PC-9 (cell line): ENCODE measurements around the gene COL16A1. TPM values are rescaled to one million over a fixed set of nuclear protein-coding genes. Genes with fewer than 3 reads are reported as not detected.

Source experiments
- BruUV-seq: library from RNA; stranded (reverse); fragments of 400-500 nt; replicated peaks from 2 replicates; lab custom pipeline; 2021; lab: Mats Ljungman, UMichigan
- CTCF ChIA-PET: fragments of 300-600 bp; sonication (Branson Sonifier 250); formaldehyde crosslinking; loops from one replicate; lab custom pipeline; 2022; ENCODE audit warnings: antibody characterized with exemption; lab: Charles Lee
- POLR2A ChIA-PET: fragments of 300-600 bp; sonication (Branson Sonifier 250); formaldehyde crosslinking; loops from one replicate; lab custom pipeline; 2022; ENCODE audit warnings: antibody characterized with exemption; ENCODE audit not compliant: unreplicated experiment; lab: Charles Lee
- DNase-seq, 2 experiments: peaks; one replicate each; pipeline versions ENCODE4 v3.0.0 to v3.0.0-alpha.2; 2015 to 2022; ENCODE audit warnings: mixed read lengths in 1 of 2
- H2AFZ ChIP-seq: fragments of 200-600 bp; sonication (generic); 2 replicates; pipeline ENCODE4 v1.8.1; 2017; ENCODE audit warnings: antibody characterized with exemption
- H3F3A ChIP-seq: fragments of 200-600 bp; sonication (generic); 2 replicates; pipeline ENCODE4 v1.8.1; 2017; ENCODE audit warnings: antibody characterized with exemption, mild to moderate bottlenecking, low read depth; ENCODE audit not compliant: insufficient read depth
- H3K27ac ChIP-seq: fragments of 200-600 bp; sonication (generic); 2 replicates; pipeline ENCODE4 v1.6.1; 2016; ENCODE audit warnings: mixed run types
- H3K27me3 ChIP-seq: fragments of 200-600 bp; sonication (generic); 2 replicates; pipeline ENCODE4 v1.6.1; 2016; ENCODE audit warnings: low read depth, mixed run types; ENCODE audit not compliant: insufficient read depth
- H3K36me3 ChIP-seq: fragments of 200-600 bp; sonication (generic); 2 replicates; pipeline ENCODE4 v1.6.1; 2016; ENCODE audit warnings: low read depth, mixed run types
- H3K4me1 ChIP-seq: fragments of 200-600 bp; sonication (generic); replicated peaks from 2 replicates; pipeline ENCODE4 v1.6.1; 2016; ENCODE audit warnings: mixed run types; ENCODE audit not compliant: insufficient read depth
- H3K4me2 ChIP-seq: fragments of 200-600 bp; sonication (generic); 2 replicates; pipeline ENCODE4 v1.6.1; 2017; ENCODE audit warnings: mixed run types
- H3K4me3 ChIP-seq: fragments of 200-600 bp; sonication (generic); 2 replicates; pipeline ENCODE4 v1.6.1; 2016; ENCODE audit warnings: mixed run types
- H3K79me2 ChIP-seq: fragments of 200-600 bp; sonication (generic); 2 replicates; pipeline ENCODE4 v1.6.1; 2017; ENCODE audit warnings: low read depth, mixed run types
- H3K9me2 ChIP-seq: fragments of 200-600 bp; sonication (generic); 2 replicates; pipeline ENCODE4 v1.8.1; 2017; ENCODE audit warnings: mild to moderate bottlenecking; ENCODE audit not compliant: insufficient read depth
- H3K9me3 ChIP-seq: fragments of 200-600 bp; sonication (generic); 2 replicates; pipeline ENCODE4 v1.8.1; 2016; ENCODE audit warnings: low read depth; ENCODE audit not compliant: insufficient read depth
- H4K20me1 ChIP-seq: fragments of 200-600 bp; sonication (generic); 2 replicates; pipeline ENCODE4 v1.8.1; 2017; ENCODE audit not compliant: insufficient read depth
- EZH2 ChIP-seq: fragments of 200-600 bp; sonication (generic); IDR thresholded peaks from 2 replicates; pipeline ENCODE4 v1.8.0; 2017; ENCODE audit warnings: antibody characterized with exemption, low read depth
- intact Hi-C: fragments of 100-400 bp; cut with micrococcal nuclease; formaldehyde crosslinking; loops from one replicate; pipeline ENCODE4 v1.10.0; 2022; ENCODE audit not compliant: unreplicated experiment
- total RNA-seq: library from RNA; stranded (reverse); gene quantifications from 2 replicates; pipeline ENCODE4 v1.2.3, GENCODE V29; 2021
- TF ChIP-seq, protein P1 (sequence below): fragments of 200-600 bp; sonication (generic); conservative IDR thresholded peaks from 2 replicates; pipeline ENCODE4 v1.6.1; 2017; ENCODE audit warnings: mixed run types, antibody characterized with exemption, mild to moderate bottlenecking, moderate library complexity

COL16A1 gene
- total RNA-seq, 1 experiment from 2014 or later: 4.8 TPM

- Histone ChIP-seq H3K4me2 (no peak overlapping the region), H2AFZ (no peak overlapping the region), H3K4me3 (no peak overlapping the region), H3K79me2 (no peaks in the 10 kb centered on the region), H3K9me2 (no peaks in the 10 kb centered on the region), H3F3A (peaks cover 19% of the 10 kb centered on the region), H3K27me3 (no peaks in the 10 kb centered on the region), H4K20me1 (no peaks in the 10 kb centered on the region; the same call in 1 of the 2 replicates), H3K27ac (no peak overlapping the region), H3K36me3 (no peaks in the 10 kb centered on the region), H3K9me3 (no peaks in the 10 kb centered on the region), H3K4me1 (peaks cover 19% of the 10 kb centered on the region)
- BruUV-seq: no TSS peak
- TF ChIP-seq, protein P1, sequence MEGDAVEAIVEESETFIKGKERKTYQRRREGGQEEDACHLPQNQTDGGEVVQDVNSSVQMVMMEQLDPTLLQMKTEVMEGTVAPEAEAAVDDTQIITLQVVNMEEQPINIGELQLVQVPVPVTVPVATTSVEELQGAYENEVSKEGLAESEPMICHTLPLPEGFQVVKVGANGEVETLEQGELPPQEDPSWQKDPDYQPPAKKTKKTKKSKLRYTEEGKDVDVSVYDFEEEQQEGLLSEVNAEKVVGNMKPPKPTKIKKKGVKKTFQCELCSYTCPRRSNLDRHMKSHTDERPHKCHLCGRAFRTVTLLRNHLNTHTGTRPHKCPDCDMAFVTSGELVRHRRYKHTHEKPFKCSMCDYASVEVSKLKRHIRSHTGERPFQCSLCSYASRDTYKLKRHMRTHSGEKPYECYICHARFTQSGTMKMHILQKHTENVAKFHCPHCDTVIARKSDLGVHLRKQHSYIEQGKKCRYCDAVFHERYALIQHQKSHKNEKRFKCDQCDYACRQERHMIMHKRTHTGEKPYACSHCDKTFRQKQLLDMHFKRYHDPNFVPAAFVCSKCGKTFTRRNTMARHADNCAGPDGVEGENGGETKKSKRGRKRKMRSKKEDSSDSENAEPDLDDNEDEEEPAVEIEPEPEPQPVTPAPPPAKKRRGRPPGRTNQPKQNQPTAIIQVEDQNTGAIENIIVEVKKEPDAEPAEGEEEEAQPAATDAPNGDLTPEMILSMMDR: no peak
- no peak for TF ChIP-seq EZH2
- intact Hi-C loops: no loop called here
- ChIA-PET POLR2A (no interaction called here), CTCF (no interaction called here)
- no peak for DNase-seq
Measured at GRCh38 chr1:31751822-31752241, 48.0 kb upstream of the COL16A1 start.

DNA sequence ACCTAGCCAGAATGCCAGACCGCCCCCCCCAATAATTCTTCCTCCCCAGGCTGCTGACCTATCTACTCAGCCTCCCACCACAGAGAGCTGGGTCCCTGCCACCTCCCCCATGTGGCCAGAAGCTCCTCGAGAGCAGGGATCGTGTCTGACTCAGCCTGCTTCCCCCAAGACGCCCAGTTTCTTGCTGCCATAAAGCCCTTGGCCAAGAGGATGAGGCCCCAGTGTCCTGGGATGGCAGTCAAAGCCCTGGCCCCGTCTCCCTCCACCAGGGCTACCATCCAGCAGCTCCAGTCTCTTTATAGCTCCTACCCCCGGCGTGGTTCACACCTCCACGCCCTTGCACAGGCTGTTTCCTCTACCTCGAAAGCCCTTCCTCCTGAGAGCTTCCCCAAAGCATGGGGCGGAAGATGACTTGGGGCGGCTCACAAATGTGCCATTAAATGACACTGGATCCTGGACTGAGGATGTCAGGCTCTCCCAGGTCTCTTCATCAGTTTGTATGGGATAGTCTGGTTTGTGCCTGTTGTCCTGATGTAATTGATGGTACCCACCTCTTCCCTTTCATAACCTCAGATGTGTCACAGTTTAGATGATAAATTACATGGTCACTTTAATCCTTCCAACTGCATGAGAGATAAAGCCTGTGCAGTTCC, 47.2 kb upstream of the COL16A1 start:
- Histone ChIP-seq H3K4me2 (no peak overlapping the region), H3K9me3 (no peaks in the 10 kb centered on the region), H3K27me3 (no peaks in the 10 kb centered on the region), H3K27ac (no peak overlapping the region), H3K4me1 (peaks cover 18% of the 10 kb centered on the region), H3K9me2 (no peaks in the 10 kb centered on the region), H4K20me1 (no peaks in the 10 kb centered on the region; the same call in 1 of the 2 replicates), H3K79me2 (no peaks in the 10 kb centered on the region), H3F3A (peaks cover 20% of the 10 kb centered on the region), H2AFZ (no peak overlapping the region), H3K4me3 (no peak overlapping the region), H3K36me3 (no peaks in the 10 kb centered on the region)
- intact Hi-C loops: no loop called here
- DNase-seq: no peak
- TF ChIP-seq, protein P1: no peak
- no peak for TF ChIP-seq EZH2
- ChIA-PET POLR2A (no interaction called here), CTCF (no interaction called here)
- BruUV-seq: no TSS peak

- no peak for TF ChIP-seq EZH2
- TF ChIP-seq, protein P1: no peak
- Histone ChIP-seq H3K9me2 (no peaks in the 10 kb centered on the region), H3K27ac (no peak overlapping the region), H3K9me3 (no peaks in the 10 kb centered on the region), H3K4me2 (no peak overlapping the region), H4K20me1 (no peaks in the 10 kb centered on the region; the same call in 1 of the 2 replicates), H2AFZ (no peak overlapping the region), H3K36me3 (no peaks in the 10 kb centered on the region), H3K27me3 (no peaks in the 10 kb centered on the region), H3K4me1 (peaks cover 8% of the 10 kb centered on the region), H3K79me2 (no peaks in the 10 kb centered on the region), H3F3A (peaks cover 18% of the 10 kb centered on the region), H3K4me3 (no peak overlapping the region)
- ChIA-PET CTCF (interaction anchor here (0.6 kb wide), 1 partner anchor 73 kb away, joined by 3 read pairs; no protein-coding TSS in a partner anchor), POLR2A (no interaction called here)
- intact Hi-C loops: no loop called here
- no TSS peak for BruUV-seq
- no peak for DNase-seq
Measured at GRCh38 chr1:31749785-31750735, 46.2 kb upstream of the COL16A1 start.
